HG02981 (cell line): ENCODE measurements around the gene IL16.

Experiments used
- ATAC-seq: cut with Tn5 transposase; IDR thresholded peaks from one replicate; pipeline ENCODE4 v1.9.1; 2021; ENCODE audit warnings: mild to moderate bottlenecking, moderate library complexity; ENCODE audit not compliant: unreplicated experiment

IL16 gene

GRCh38 chr15:81174125-81174791 is 22.4 kb upstream of the IL16 start:
- no peak for ATAC-seq

- no peak for ATAC-seq
These were observed 21.8 kb upstream of the IL16 start for GRCh38 chr15:81174792-81175327.

GRCh38 chr15:81175496-81175895 is 21.2 kb upstream of the IL16 start:
- ATAC-seq: no peak

GRCh38 chr15:81176291-81176893 is 20.3 kb upstream of the IL16 start:
- ATAC-seq: no peak

- ATAC-seq: no peak
These were observed 18.3 kb upstream of the IL16 start for GRCh38 chr15:81178365-81178764.

DNA sequence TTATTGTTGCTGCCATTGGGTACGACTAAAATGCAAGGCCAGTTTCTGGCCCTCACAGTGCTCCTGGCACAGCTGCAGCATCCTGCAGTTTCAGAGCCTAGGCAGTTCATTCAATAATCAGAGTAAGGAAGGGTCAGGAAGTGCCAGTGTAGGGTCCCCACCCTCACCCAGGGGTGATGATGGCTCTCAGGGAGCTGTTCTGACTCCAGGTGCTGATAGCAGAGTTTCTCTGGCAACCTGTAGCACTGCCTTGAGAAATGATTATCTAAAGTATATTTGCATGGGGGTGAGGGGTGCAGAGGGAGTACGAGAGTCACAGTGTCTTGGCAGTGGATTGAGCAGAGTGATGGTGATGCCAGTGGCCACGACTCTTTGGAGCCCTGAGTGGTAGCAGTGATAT is 15.5 kb upstream of the IL16 start:
- ATAC-seq: no peak

GRCh38 chr15:81182031-81182755 is 14.5 kb upstream of the IL16 start:
- no peak for ATAC-seq

DNA sequence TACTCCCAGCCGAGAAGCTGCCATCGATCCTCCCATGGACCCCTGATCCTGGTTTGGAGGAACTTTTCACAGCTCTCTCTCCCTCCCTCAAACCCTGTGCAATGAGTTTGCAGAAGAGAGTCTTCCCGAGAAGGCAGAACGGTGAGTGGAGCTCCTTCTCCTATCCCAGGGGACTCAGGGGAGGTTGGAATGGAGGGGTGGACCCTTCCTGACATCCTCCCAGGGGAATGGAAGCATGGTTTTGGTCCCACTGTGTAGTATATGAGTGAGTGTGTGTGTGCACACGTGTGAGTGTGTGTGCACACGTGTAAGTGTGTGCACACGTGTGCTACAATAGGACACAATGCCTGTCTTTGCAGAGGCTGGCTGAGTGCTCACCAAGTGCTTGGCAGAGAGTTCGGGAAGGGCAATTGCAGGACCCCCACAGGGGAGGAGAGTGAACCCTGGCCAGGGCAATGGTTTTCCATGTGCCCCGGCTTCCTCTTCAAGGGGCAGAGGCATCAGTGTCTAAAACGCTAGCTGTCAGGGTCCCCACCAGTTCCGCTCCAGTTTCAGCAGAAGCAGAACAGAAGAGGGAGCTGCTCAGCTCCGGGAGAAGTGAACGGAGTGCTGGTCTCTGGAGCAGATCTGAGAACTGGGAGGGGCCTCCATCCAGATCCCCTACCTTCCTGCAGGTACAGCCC is 13.8 kb upstream of the IL16 start:
- ATAC-seq: no peak

DNA sequence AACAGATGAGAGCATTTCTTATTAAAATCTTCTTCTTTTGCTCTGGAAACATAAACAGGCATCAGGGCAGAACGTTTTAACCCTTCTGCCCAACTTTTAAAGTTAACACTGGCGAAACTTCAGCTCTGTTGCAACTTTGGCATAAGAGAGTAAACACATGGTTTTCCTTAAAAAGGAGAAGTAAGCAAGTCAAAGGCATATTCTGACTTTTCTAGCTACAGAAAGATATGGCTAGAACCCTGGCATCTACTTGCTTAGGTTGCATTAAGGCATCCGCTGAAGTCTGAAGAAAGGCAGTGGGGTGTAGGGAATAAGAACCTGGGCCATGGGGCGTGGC is 13.3 kb upstream of the IL16 start:
- ATAC-seq: no peak

DNA sequence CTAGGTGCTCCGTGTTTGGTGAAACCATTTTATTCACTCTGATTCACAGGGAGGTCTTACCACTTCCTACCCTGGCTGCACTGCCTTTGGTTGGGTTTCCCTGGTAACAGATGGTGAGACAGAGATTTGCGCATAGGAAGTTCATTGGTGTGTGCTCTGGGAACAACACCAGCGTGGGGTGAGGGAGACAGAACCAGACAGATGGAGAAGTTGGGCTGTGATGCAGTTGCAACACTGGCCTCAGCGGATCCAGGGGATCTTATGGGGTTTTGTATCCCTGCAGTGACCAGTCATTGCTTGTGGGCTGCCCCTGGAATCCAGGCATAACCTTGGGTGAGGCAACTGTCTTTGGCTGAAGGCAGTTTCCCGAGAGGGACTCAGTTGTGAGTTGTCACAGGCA is 12.5 kb upstream of the IL16 start:
- no peak for ATAC-seq

DNA sequence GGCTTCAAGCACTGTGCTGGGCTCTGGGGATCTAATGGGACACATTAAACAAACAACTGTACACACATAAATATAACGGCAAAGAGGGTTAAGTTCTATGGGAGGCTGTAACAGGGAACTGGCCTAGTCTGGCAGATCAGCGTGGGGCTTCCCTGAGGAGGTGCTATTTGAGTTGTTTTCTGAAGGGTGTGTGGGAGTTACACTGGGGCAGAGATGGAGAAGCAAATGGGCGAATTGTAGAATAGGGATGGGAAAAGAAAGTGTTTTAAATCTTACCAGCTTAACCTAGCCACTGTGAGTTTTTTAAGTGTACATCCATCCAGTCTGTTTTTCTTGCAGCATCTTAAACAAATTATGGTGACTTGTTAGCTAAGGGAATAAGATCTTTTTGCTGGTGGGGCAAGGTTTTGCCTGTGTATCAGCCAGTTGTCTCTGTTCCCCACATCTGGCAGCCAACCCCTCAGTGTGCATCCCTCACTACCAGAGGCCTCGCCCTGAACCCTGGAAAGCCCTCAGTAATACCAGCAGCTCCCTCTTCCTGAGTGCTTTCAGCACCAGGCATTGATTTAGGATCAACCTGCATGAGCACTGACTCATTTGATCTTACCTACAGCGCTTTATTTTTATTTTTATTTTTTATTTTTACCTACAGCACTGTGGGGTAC is 10.9 kb upstream of the IL16 start:
- no peak for ATAC-seq

DNA sequence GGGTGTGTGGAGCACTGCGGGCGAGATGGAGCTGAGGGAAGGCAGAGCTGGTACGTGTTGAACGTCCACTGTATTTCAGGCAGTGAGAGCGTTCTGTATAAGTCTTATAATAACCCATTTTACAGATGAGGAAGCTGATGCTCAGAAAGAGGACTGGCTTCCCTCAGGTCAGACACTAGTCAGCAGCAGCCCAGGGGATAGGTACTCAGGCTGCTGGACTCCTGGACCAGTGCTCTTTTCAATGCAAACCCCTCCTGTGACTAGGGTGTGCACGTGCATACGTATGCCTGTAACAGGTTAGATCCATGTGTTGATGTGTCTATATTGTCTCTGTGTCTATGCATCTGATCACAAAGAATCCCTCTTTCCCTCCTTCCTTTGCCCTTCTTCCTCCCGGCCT is 8.3 kb upstream of the IL16 start:
- no peak for ATAC-seq

DNA sequence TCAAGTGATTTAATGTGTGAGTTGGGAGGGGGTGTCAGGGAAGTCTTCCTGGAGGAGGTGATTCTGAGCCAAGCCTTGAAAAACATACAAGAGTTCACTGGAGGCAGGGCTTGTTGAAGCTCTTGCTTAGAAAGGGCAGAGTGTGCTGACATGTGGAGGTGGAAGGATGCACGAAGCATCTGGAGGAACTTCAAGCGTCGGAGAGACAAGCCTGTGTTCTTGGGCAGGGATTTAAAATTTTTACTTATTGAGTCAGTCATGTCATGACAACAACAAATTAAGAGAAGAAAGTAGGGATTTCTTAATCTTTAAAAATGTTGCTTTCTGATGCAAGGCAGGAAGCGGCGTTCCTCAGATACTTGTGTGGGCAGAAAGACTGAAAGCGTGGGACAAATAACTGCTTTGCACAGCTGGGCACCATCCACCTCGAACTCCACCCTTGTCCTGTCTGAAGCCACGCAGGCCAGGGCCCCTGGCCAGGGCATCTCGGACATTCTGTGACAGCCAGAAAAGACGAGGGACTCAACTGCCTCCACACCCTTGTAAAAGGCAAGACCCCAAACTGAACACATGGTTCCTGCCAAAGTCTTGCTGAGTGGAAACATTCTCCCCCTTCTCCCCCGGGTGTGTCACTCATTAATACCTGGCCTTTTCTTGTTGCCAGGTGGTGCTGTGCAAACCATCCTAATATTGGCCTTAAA is 6.9 kb upstream of the IL16 start:
- ATAC-seq: no peak

- ATAC-seq: no peak
These were observed 5.7 kb upstream of the IL16 start for GRCh38 chr15:81190922-81191507.

- no peak for ATAC-seq
These were observed 5.0 kb upstream of the IL16 start for GRCh38 chr15:81191701-81192100.

GRCh38 chr15:81194723-81195122 is 2.0 kb upstream of the IL16 start:
- ATAC-seq: no peak

DNA sequence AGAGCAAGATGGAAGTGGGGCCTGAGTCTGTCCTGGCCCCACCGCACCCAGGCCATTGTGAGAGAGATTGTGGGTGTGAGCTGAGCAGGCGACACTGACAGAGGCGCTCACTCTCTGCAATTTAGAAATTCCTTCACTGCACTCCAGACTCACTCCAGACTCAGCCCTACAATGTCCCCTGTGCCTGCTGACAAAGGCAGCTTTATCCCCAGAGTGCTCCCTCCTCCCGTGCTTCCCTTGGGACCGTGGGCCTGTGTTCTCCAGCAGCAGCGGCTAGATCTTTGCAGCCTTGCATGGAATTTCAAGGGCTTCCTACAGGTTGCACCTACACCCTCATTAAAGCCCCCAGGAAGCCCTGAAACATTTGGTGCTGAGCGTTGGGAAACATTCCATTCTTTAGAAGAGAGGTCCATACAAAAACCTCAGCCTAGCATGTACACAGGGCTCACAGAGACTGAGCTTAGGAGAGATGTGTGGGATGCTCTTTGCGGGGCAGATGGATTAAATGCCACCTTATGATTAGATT is 1.3 kb upstream of the IL16 start:
- no peak for ATAC-seq

GRCh38 chr15:81197255-81197630 is 564 bp downstream of the IL16 start:
- ATAC-seq: no peak

DNA sequence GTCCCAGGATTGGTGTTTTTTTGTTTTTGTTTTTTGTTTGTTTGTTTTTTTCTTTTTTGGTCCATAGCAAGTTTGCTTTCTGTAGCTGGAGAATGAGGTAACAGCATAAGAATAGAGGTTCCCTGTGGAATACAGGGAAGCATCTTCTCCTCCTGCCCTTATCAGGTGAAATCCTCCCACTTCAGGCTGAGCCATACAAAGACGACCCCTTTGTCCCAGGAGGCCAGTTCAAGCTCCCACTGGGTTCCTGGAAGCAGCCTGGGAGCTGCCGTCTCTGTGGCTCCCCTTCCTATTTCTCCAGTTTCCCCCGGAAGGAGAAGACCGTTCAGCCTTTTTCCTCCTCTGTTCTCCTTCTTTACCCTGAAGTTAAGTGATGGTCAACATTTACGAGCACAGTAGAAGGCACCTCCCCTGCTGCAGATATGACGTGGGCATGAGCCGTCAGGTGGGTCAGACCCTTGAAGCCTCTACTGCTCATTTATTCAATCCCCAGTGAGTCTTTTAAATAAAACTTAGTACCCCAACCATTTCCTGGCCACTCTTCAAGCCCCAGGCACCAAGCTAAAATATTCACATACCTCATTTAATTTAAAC is 1.1 kb downstream of the IL16 start:
- ATAC-seq: no peak
